H9 (cell line): Measurements from ENCODE around the gene CDKN3. TPM values are rescaled to one million over a fixed set of nuclear protein-coding genes. Genes with fewer than 3 reads are reported as not detected.

ENCODE experiments used
- DNase-seq: peaks from one replicate; pipeline ENCODE4 v3.0.0-alpha.2; 2017
- H2AFZ ChIP-seq: one replicate; pipeline ENCODE4 v1.6.1; 2013; ENCODE audit warnings: mild to moderate bottlenecking, low read length, control low read depth, moderate library complexity
- H2AK5ac ChIP-seq: 2 replicates; pipeline ENCODE4 v1.6.1; 2013; ENCODE audit warnings: low read length, control low read depth, mixed read lengths; ENCODE audit not compliant: insufficient read length
- H2BK120ac ChIP-seq: one replicate; pipeline ENCODE4 v1.6.1; 2013; ENCODE audit warnings: low read depth, mild to moderate bottlenecking, low read length, control low read depth, inconsistent platforms; ENCODE audit not compliant: poor library complexity, severe bottlenecking
- H2BK12ac ChIP-seq: 2 replicates; pipeline ENCODE4 v1.6.1; 2013; ENCODE audit warnings: low read length, control low read depth, mixed read lengths, low read depth; ENCODE audit not compliant: insufficient read length
- H2BK15ac ChIP-seq: 2 replicates; pipeline ENCODE4 v1.6.1; 2013; ENCODE audit warnings: low read depth, low read length, control low read depth
- H2BK20ac ChIP-seq: one replicate; pipeline ENCODE4 v1.6.1; 2013; ENCODE audit warnings: low read depth, mild to moderate bottlenecking, low read length, control low read depth, inconsistent platforms; ENCODE audit not compliant: poor library complexity, severe bottlenecking
- H2BK5ac ChIP-seq: 2 replicates; pipeline ENCODE4 v1.6.1; 2013; ENCODE audit warnings: low read length, control low read depth, mixed read lengths; ENCODE audit not compliant: insufficient read length
- H3K14ac ChIP-seq: 2 replicates; pipeline ENCODE4 v1.6.1; 2013; ENCODE audit warnings: low read length, control low read depth; ENCODE audit not compliant: insufficient read depth
- H3K18ac ChIP-seq: 2 replicates; pipeline ENCODE4 v1.6.1; 2013; ENCODE audit warnings: low read depth, mild to moderate bottlenecking, mixed read lengths, low read length, control low read depth; ENCODE audit not compliant: insufficient read length
- H3K23ac ChIP-seq: 2 replicates; pipeline ENCODE4 v1.6.1; 2013; ENCODE audit warnings: low read length, control low read depth, mixed read lengths, low read depth; ENCODE audit not compliant: insufficient read length
- H3K23me2 ChIP-seq: 2 replicates; pipeline ENCODE4 v1.6.1; 2013; ENCODE audit warnings: low read depth, mild to moderate bottlenecking, mixed read lengths, low read length, control low read depth; ENCODE audit not compliant: insufficient read length, poor library complexity, severe bottlenecking
- H3K27ac ChIP-seq: 2 replicates; pipeline ENCODE4 v1.5.1; 2013; ENCODE audit warnings: low read length, control low read depth, mixed read lengths, low read depth; ENCODE audit not compliant: insufficient read length
- H3K27me3 ChIP-seq: 2 replicates; pipeline ENCODE4 v1.6.1; 2013; ENCODE audit warnings: low read length, control low read depth, inconsistent platforms; ENCODE audit not compliant: insufficient read depth
- H3K4ac ChIP-seq: 2 replicates; pipeline ENCODE4 v1.6.1; 2013; ENCODE audit warnings: low read depth, mild to moderate bottlenecking, control low read depth, inconsistent platforms, low read length, moderate library complexity
- H3K4me1 ChIP-seq: 2 replicates; pipeline ENCODE4 v1.6.1; 2013; ENCODE audit warnings: low read length, control low read depth, inconsistent platforms; ENCODE audit not compliant: insufficient read depth
- H3K4me2 ChIP-seq: 2 replicates; pipeline ENCODE4 v1.6.1; 2013; ENCODE audit warnings: low read length, control low read depth, mixed read lengths; ENCODE audit not compliant: insufficient read length, insufficient read depth
- H3K56ac ChIP-seq: 2 replicates; pipeline ENCODE4 v1.6.1; 2013; ENCODE audit warnings: low read depth, mild to moderate bottlenecking, mixed read lengths, low read length, control low read depth; ENCODE audit not compliant: insufficient read length
- H3K79me1 ChIP-seq: 2 replicates; pipeline ENCODE4 v1.6.1; 2013; ENCODE audit warnings: low read depth, mild to moderate bottlenecking, moderate library complexity, low read length, control low read depth, inconsistent platforms; ENCODE audit not compliant: insufficient read depth, poor library complexity, severe bottlenecking
- H3K79me2 ChIP-seq: 2 replicates; pipeline ENCODE4 v1.6.1; 2013; ENCODE audit warnings: low read length, control low read depth, inconsistent platforms; ENCODE audit not compliant: insufficient read depth
- H3K9ac ChIP-seq: 2 replicates; pipeline ENCODE4 v1.6.1; 2013; ENCODE audit warnings: low read length, control low read depth, mixed read lengths; ENCODE audit not compliant: insufficient read length; ENCODE audit errors: extremely low read depth
- H3K9me3 ChIP-seq: one replicate; pipeline ENCODE4 v1.6.1; 2013; ENCODE audit warnings: low read depth, low read length, inconsistent platforms; ENCODE audit not compliant: control insufficient read depth
- H3T11ph ChIP-seq: one replicate; pipeline ENCODE4 v1.6.1; 2013; ENCODE audit warnings: mild to moderate bottlenecking, low read length, control low read depth, inconsistent platforms
- H4K20me1 ChIP-seq: one replicate; pipeline ENCODE4 v1.6.1; 2013; ENCODE audit not compliant: control insufficient read depth, insufficient read length, insufficient read depth
- H4K5ac ChIP-seq: 2 replicates; pipeline ENCODE4 v1.6.1; 2013; ENCODE audit warnings: low read depth, mild to moderate bottlenecking, mixed read lengths, low read length, control low read depth; ENCODE audit not compliant: insufficient read length
- H4K8ac ChIP-seq: replicated peaks from 2 replicates; pipeline ENCODE4 v1.6.1; 2013; ENCODE audit warnings: low read length, control low read depth, mixed read lengths, low read depth; ENCODE audit not compliant: insufficient read length
- H4K91ac ChIP-seq: 2 replicates; pipeline ENCODE4 v1.6.1; 2013; ENCODE audit warnings: low read depth, mild to moderate bottlenecking, moderate library complexity, mixed read lengths, low read length, control low read depth; ENCODE audit not compliant: insufficient read length
- H3K27ac Mint-ChIP-seq, 3 experiments: 2 replicates in 2 of 3; 3 replicates in 1 of 3; pipeline ENCODE4 v1.8.0; 2020 to 2021; ENCODE audit warnings: mixed read lengths in 3 of 3, mild to moderate bottlenecking in 1 of 3, moderate library complexity in 1 of 3
- H3K27me3 Mint-ChIP-seq: 2 replicates; pipeline ENCODE4 v1.8.0; 2021; ENCODE audit warnings: low read depth, mild to moderate bottlenecking, moderate library complexity, mixed read lengths
- H3K36me3 Mint-ChIP-seq, 3 experiments: 2 replicates in 2 of 3; 3 replicates in 1 of 3; pipeline ENCODE4 v1.8.0; 2020 to 2021; ENCODE audit warnings: low read depth in 3 of 3, mixed read lengths in 3 of 3; ENCODE audit not compliant: insufficient read depth in 1 of 3
- H3K4me1 Mint-ChIP-seq, 2 experiments: 2 replicates each; pipeline ENCODE4 v1.8.0; 2020; ENCODE audit warnings: mixed read lengths in 2 of 2
- H3K4me3 Mint-ChIP-seq, 2 experiments: 2 replicates in 1 of 2; 3 replicates in 1 of 2; pipeline ENCODE4 v1.8.0; 2020 to 2021; ENCODE audit warnings: mild to moderate bottlenecking in 2 of 2, mixed read lengths in 2 of 2, moderate library complexity in 1 of 2
- H3K9me3 Mint-ChIP-seq, 2 experiments: 2 replicates in 1 of 2; 3 replicates in 1 of 2; pipeline ENCODE4 v1.8.0; 2020; ENCODE audit warnings: mild to moderate bottlenecking in 2 of 2, mixed read lengths in 2 of 2, moderate library complexity in 1 of 2
- CTCF ChIP-seq: fragments of 200-600 bp; sonication (generic); conservative IDR thresholded peaks from 3 replicates; pipeline ENCODE4 v1.8.0; 2021; ENCODE audit warnings: antibody characterized with exemption, mild to moderate bottlenecking
- WGBS: extraction: QIAGEN DNeasy Blood & Tissue Kit; methylation state at CpG from one replicate; pipeline ENCODE4 v1.1.7; 2013; ENCODE audit warnings: missing lambda C conversion rate, low lambda C conversion rate, mixed read lengths; ENCODE audit not compliant: insufficient read length; ENCODE audit errors: extremely low coverage; 5-methylcytosine and 5-hydroxymethylcytosine counted together
- total RNA-seq: library from RNA; stranded (reverse); gene quantifications from 2 replicates; pipeline ENCODE4 v1.2.1, GENCODE V29; 2021

The CDKN3 gene
- total RNA-seq, 1 experiment from 2014 or later = 45.9 TPM

- Histone ChIP-seq H2AK5ac (no peak overlapping the region), H4K8ac (no peak overlapping the region), H2BK5ac (no peak overlapping the region), H3K4me1 (peaks cover 32% of the 10 kb centered on the region), H3K27ac (no peak overlapping the region), H3K9ac (no peak overlapping the region), H2BK12ac (no peak overlapping the region), H4K5ac (no peak overlapping the region), H3T11ph (no peak overlapping the region), H3K27me3 (no peaks in the 10 kb centered on the region), H3K4ac (no peak overlapping the region), H2AFZ (no peak overlapping the region), H3K23ac (no peak overlapping the region), H2BK15ac (no peak overlapping the region), H2BK120ac (no peak overlapping the region), H3K79me2 (no peaks in the 10 kb centered on the region), H3K79me1 (no peaks in the 10 kb centered on the region), H4K20me1 (no peaks in the 10 kb centered on the region), H3K56ac (no peak overlapping the region), H3K9me3 (no peaks in the 10 kb centered on the region), H3K23me2 (no peaks in the 10 kb centered on the region), H3K4me2 (no peak overlapping the region), H3K14ac (no peak overlapping the region), H2BK20ac (no peak overlapping the region), H3K18ac (no peak overlapping the region), H4K91ac (no peak overlapping the region)
- Mint-ChIP-seq H3K27me3 (peaks cover 44% of the 10 kb centered on the region), H3K36me3 (peaks cover 0 to 5% (median 0%) of the 10 kb centered on the region in 3 experiments; a peak in 3 of 7 replicates), H3K4me1 (peaks cover 43 to 60% of the 10 kb centered on the region in 2 experiments), H3K4me3 (no peak overlapping the region), H3K27ac (no peak overlapping the region), H3K9me3 (peaks cover 0 to 4% of the 10 kb centered on the region in 2 experiments; a peak in 3 of 5 replicates)
- DNase-seq = no peak
- TF ChIP-seq CTCF = no peak
- no CpG with 5 or more reads among the region's 9 CpGs for WGBS
These were observed 32.0 kb upstream of the CDKN3 start for GRCh38 chr14:54364555-54365415.
